Gastroesophageal sphincter (tissue), 3 donors: Measurements from ENCODE around the gene LPAR5.

ENCODE experiments used
- CTCF ChIP-seq, 4 experiments: fragments of 200-600 bp in 2 of 4; fragments of 450-650 bp in 2 of 4; sonication (generic) in 1 of 4; IDR thresholded peaks; one replicate each; pipeline ENCODE4 v1.5.1; 2017 to 2019; ENCODE audit warnings: antibody characterized with exemption in 4 of 4, mild to moderate bottlenecking in 2 of 4, moderate library complexity in 2 of 4
- EP300 ChIP-seq: sonication (generic); formaldehyde crosslinking; IDR thresholded peaks from one replicate; pipeline ENCODE4 v1.6.1; 2017; ENCODE audit warnings: antibody characterized with exemption, mild to moderate bottlenecking
- POLR2A ChIP-seq, 2 donors: fragments of 450-650 bp; IDR thresholded peaks; one replicate each; pipeline ENCODE4 v1.6.1; 2017; ENCODE audit warnings: antibody characterized with exemption in 2 of 2, mild to moderate bottlenecking in 2 of 2, moderate library complexity in 1 of 2
- POLR2AphosphoS5 ChIP-seq: sonication (generic); formaldehyde crosslinking; IDR thresholded peaks from one replicate; pipeline ENCODE4 v1.6.1; 2017; ENCODE audit warnings: antibody characterized with exemption

GRCh38 chr12:6653342-6653741, 17.6 kb upstream of the LPAR5 start:
- TF ChIP-seq POLR2AphosphoS5 (no peak), CTCF (IDR thresholded peaks at IDR 0.05) (no peak), POLR2A (IDR thresholded peaks at IDR 0.05) (no peak), EP300 (no peak)
